Suppressor macrophage (primary cell): ENCODE data around the gene YIPF5.

Experiments used
- DNase-seq, 4 experiments: peaks; one replicate each; pipeline ENCODE4 v3.0.0-alpha.2; 2020 to 2022
- total RNA-seq, 17 experiments: gene quantifications; one replicate each; lab custom pipeline; 2026; ENCODE audit warnings: mixed read lengths in 6 of 17, inconsistent platforms in 3 of 17; lab: John Stamatoyannopoulos, UW

The YIPF5 gene
- 46.2 to 110 (median 72.6) reads per million in 17 experiments for total RNA-seq

DNA sequence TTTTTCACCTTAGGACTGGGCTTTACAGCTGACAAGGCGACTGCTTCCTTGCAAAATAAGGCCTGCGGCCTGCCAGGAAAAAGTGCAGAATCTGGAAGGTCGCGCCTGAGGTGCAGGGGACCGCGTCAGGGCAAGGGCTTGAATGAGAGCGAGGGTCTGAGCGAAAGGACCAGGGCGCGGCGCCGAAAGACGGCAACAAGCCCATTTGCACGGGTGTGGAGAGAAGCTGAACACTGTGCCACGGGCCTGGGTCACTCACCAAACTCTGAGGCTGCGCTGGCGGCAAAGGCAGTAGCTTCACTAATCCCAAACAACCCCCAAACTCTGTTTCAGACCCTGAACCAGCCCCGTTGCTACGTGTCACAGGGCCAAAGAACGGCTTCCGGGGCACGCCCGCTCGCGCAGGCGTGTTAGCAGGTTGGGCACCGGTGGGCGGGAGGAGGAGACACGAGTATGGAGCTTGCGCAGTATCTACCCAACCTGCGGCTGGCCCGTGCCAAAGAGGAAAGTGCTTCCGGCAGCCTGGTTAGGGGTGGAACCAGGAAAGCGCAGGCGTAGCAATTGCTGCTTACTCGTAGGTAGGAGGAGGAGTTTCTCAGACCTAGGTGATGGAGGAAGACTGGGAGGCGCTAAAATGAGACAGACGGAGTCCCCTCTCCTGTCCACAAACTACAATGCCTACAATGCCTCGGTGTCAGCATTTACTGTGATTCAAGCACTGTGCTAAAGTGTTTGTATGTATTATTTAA is at the start of gene YIPF5, which contains the start of gene KCTD16:
YIPF5 (minus strand) TSS at position 384 of the 749 bp plus-strand sequence. CDS start 704 bp downstream, outside the sequence.
KCTD16 (plus strand) TSS at position 598 of the 749 bp plus-strand sequence.
- DNase-seq, result peak; percentile 95 to 98 (median 98)

DNA sequence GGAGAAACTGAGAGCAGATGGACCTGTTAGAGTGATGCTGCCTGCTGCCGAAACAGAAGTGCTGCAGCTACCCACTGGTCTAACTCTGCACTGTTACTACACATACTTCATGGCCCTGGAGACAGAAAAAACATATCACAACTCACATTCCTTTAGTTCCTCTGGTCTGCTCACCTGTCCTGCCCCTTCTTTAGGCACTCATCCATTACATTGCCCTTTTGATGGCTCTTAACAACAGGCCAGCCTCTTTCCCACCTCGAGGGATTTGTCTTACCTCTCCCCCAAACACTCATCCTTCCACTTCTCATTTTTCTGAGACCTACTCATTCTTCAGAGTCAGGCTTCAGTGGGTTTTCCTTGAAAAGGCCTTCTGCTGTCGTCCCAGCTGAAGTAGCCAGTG is 49.4 kb upstream of the YIPF5 start:
- DNase-seq, result no peak

DNA sequence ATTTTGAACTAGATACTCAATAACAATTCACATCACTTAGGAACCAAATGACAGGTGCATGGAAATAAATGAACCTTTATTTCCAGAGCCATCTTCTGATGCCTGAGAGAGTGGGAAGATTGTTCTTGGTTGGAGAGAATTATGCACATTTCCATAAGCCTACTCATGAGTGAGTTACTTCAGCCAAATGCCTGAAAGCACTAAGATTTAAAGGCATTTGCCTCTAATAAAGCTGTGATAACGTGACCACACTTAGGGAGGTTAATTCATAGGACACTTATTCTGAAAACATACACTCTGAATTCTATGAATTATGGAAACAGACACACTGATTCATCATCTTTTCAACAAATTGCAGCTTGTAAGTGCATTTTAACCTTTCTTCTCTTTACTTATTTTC is 40.2 kb upstream of the YIPF5 start:
- no peak for DNase-seq

DNA sequence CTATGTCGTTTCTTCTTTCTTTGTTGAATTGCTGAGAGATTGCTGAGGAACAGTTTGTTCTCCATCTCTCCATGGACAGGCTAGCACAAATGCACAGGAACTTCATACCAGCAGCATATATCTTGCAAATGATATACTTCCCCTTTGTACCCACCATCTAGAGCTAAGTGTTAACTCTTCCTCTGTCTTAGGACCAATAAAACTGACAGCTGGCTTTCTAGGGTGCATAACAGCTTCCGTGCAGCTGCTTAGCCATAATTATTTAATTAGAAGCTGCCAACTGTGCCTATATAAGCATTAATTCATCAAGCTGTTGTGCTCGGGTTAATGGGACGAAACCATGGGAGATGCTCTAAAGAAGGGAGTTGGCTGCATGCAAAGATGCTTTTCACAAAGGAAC is 38.9 kb upstream of the YIPF5 start:
- no peak for DNase-seq

DNA sequence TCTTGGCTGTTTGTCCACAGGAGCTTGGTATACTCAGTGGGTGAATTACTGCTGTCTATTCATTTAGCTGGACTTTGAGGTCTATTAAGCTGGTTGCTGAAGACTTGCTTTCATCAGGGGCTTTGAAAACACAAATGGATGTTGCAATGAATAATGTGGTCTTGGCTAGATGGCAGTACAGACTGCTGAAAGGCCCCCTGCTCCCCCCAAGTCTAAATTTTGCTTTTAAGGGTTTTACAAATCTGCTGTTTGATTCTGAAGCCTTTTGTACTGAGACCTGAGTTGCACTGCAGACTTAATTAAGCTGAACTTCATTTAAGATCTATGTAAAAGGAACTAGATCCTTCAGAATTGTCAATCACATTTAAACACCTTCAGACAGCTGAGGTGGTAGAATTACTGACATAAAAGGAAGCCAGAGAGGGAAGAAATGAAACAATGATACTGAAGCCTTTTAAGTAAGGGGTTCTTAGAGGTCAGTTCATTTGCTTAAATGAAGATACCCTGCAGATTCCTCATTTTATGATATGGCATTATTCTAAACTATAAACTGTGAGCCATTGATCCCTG is 37.5 kb upstream of the YIPF5 start:
- DNase-seq, result no peak

DNA sequence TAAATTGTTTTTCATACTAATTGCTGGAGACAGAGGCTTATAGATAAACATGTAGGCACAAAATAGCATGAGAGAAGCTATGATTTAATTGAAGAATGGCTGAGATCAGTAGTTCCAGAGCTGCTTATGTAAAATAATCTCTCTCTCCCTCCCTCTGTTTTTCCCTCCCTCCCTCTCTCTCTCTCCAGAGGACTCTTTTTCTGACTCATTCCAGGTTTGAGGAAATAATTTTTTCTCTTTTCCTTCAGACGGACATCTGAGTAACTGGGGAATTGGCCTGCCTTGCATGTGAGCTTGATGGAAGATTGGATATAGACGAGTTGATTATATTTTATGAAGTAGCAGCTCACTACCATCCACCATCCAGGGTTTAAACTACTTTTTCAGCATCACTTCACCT is 35.7 kb upstream of the YIPF5 start:
- no peak for DNase-seq

DNA sequence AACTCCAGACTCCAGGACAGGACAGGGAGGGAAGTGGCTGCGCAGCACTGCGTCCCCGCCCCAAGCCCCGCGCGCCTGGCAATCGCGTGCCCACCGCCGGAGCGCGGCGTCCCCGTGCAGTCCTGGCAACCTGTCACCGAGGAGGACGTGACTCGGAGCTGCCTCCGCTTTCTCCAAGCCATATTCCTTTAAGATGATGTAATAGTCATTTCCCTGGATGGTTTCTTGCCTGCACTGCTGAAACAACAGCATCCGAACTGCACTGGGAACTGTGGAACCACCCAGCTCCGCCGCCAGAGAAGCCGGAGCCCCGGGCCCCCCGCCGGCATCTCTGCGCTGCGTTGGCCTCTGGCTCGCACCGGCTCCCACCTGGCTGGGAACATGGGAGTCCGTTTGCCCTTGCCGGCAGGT is 34.7 kb upstream of the YIPF5 start:
- DNase-seq, result no peak

DNA sequence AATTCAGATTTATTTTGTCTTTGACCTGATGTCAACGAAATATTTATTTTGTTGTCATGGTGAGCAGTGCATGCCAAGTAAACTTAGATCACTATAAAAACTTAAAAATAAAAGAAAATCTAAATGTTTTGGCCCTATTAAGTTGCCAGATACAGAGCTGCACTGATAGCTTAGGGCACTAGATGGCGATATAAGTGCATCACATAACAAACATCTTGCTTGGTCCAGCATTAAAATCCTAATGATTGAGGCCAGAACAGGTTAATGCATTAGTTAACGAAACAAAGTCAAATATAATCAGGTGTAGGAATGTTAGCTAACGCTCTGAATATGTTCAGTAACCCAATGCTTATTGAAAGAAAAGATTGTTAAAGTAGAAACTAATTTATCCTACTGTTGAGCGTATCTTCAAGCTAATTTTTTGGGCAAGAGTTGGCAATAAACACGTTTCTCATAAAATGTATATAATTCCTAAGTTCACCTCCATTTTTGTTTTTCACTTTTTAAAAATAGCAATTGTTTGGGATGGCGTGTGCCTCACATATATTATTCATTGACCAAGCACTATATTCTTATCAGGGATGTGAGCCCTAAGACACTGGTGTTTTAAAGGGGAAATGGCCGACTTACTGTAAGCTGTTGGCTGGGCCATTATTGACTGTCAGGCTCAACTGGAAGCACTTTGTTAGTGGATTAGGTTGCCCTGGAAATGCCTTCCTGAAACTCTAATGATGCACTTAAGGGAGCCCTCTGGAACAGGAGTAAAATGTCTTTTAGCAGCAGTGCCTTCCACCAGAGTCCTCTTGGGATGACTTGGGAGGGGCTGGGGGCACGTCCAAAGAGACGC is 33.5 kb upstream of the YIPF5 start:
- peak; percentile 63 to 72 (median 70) for DNase-seq

DNA sequence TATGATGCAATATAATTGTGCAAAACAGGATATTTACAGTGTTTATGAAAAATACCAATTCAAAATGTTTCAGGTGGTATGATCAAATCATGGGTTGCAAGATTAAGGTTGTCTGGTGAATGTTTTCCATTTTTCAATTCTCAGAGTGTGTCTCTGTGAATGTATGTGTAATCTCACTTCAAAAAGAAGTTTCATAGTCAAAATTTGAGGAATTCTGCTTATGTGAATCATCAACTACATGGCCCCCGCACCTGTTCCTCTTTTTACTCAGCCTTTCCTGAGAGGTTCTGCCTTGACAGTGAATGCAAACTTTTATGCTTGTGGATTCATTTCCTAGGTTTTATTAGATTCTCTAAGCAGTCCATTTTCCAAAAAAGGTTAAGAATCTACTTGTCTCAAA is 32.3 kb upstream of the YIPF5 start:
- peak; percentile 26 to 59 (median 44) for DNase-seq

DNA sequence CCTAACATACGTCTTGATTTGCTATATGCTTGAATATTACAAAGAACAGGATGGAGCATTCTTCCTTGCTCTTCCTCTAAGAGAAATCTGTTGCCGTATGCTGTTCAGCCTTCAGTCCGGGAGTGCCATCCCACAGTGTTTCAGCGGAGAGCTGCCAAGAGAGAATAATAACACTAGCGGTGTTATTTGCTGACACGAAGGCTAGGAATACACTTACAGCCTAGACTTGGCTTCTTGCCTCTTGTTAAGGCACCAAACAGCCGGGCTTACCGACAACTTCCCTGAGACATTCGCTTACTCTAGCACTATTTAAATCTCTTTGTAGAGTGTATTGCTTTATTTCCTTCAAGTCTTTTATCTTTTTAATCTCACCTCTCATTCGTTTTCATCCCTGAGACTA is 31.6 kb upstream of the YIPF5 start:
- DNase-seq, result no peak

DNA sequence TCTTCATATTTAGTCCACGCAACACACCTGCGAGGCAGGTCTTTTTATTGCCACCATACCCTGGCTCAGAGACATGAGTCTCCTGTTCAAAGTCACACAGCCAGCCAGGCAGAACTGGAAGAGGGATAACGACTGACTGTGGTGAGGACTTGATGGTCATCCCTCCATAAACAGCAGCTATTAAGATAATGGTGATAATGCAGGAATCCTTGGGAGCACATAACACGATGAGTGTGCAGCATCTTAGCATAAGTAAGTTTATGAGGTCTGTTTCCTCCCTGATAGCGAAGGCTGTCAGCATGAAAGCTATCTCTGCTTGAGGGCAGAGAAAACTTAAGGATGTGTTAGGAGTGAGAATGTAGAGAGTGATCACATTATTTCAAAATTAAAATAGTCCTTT is 31.1 kb upstream of the YIPF5 start:
- no peak for DNase-seq

DNA sequence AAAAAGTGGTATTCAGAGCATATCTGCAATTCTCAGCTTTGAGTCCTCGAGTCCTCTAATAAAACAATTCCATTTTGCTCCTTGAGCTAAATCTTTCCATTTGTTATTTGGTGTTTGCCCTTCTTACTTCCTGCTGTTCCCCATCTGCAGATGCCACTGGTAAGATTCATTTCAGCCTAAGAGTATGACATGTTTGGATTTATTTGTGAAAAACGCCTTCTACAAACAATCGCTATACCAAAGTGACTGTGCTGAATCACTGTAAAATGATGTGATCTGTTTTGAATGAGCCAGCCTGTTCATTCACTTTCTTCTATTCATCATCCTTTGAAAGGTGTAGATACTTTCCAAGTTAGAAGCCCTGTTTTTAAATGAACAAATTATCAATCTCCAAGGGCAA is 27.9 kb upstream of the YIPF5 start:
- no peak for DNase-seq

DNA sequence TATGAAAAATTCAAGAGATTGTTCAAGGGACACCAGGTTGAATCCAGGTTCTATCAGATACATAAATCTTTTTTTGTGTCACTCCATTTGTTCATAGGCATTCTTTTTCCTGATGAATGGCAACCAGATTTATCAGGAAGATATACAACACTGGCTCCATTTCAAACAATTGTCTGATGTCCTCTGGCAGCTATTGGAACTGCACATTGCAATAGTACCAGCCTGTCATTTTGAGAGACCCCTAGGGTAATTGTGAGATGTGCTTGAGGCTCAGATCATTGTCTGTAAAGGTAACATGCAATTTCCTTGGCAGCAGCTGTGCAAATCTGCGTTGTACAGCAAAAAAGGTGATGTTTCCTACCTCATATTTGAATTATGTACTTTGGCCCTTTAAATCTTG is 26.2 kb upstream of the YIPF5 start:
- no peak for DNase-seq

DNA sequence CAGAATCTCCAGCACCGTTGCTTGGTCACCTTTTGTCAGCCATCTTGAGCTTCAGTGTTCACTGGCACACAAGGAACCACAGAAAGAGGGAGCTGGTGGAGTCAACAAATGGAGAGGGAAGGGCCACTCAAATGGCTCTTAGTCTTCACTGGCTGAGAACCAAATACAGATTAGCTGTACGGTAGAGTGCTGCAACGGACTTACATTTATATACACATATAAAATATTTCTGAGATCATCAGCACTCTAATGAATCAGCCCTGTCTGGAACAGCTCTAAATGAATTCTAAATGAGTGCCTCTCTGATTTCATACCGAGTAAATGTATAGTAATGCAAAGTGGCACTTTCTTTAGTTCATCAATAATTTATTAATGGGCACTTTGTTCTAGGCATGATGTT is 25.0 kb upstream of the YIPF5 start:
- DNase-seq, result no peak

DNA sequence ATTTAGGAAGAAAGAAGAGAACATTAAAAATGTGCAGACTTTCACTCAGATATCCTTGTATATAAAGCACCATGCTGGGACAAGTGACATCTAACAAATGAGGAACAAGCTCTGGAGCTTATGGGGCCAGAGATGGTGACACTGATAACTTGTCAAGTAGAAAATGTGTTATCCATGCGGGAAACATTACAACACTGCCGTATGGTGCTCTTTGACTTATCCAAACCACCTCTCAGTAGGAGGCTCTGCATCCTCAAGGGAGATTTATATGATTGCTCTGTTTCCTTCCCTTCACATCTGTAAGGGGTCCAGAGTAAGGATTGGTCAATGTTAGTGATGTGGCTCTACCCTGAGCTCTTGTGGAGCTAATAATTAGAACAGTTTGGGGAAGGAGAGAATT is 23.7 kb upstream of the YIPF5 start:
- DNase-seq, result no peak

DNA sequence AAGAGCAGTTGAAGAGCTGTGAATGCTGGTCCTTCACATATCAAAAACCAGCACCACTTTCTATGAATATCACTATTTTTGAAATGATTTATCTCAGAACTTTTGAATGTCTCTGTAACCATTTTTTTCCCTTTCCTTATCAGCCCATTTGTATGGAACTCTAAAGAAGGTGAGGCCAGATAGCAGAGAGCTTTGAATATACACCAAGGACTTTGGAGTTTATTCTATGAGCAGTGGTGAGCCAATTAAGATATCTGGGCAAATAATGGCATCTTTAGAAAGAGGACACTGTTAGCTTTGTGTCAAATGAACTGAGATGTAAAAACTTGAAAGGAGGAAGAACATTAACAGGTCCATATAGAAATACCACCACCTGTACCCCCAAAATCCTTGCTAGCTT is 22.2 kb upstream of the YIPF5 start:
- no peak for DNase-seq

DNA sequence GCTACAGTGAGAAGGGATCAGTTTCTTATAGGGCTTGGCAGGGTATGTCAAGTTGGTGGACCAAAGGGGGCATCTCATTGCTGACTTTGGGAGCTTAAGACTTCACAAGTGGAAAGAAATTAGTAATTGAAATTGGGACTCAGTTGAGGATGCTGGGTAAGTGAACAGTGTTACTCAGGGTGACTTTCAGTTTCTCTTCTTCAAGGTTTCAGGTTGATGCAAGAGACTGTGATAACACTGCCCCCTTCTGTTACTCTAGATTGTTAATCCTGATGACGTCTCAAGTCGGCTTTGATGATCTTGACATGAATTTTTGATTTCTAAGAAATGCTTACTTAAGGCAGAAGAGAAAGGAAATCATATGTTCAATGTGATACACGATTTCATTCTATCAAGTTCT is 21.5 kb upstream of the YIPF5 start:
- DNase-seq, result peak; percentile 41 to 81 (median 68)

DNA sequence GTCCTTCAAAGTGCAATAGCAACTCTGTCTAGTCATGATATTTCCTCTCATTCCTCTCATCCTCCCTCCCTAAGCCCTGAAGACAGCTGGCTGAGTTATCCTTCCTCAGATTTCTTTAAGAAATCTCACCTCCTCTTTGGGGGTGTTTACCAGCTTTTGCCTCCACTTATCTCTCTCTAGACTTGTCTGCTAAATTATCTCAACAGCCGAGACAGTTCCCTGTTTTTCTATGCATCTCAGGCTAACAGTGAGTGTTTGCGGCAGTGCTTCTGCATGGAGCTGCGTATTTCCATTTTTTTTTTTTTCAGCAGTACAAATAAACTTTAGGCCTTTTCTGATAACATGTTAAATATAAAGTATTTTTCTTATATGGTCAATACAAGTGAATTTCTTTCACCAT is 21.1 kb upstream of the YIPF5 start:
- DNase-seq, result no peak

DNA sequence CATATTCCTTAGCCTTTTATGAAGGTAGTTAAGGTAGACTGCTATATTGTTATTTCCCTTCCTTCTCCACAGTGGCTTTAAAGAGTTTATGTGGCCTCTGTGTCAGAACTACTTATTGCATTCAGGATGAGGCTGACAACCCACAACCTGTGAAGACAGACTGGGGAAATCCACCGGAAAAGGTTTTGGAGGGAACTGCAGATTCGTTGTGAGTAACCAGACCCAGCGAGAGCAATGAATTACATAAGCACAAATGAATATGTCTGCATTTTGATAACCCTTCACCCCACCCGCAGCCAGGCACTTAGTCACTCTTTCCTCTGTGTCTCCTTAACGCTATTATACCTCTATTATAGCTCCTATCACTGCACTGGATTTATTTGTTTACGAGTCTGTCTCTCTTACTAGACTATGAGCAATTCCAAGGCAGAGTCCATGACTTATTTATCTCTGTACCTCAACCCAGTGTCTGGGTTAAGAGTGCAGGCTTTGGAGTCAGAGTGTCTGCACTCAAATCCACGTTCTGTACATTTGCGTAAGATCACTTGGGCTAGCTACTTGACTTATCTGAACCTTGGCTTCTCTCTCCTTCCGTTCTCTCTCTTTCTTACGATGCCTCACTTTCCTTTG is 19.5 kb upstream of the YIPF5 start:
- DNase-seq, result peak; percentile 57 to 82 (median 74)

DNA sequence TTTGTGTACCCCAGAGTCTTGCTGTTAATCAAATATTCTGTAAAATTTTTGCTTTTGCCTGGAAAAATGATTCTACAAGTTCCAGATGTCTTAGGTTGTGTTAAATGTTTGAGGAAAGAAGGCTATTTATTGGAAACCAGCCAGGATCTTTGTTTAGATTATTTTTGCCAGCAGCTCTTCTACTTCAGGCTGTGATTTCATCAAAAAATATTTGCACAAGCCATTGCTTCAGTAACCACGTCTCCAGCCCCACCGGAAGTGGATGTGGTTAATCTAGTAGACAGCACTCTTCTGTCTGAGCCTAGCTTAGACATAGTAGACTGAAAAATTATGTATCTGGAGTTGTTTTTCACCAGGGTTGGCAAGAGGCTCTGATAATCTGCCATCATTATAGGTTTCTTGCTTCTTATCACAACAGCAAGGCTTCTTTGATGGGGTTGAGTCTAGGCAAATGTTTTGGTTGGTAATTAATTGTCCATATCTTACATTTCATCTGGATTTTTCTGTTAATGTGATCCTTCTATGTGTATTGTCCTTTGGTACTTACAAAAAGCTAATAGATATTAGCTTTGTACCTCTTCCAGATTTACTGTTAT is 17.3 kb upstream of the YIPF5 start:
- DNase-seq, result peak; percentile 74 to 86 (median 80)

DNA sequence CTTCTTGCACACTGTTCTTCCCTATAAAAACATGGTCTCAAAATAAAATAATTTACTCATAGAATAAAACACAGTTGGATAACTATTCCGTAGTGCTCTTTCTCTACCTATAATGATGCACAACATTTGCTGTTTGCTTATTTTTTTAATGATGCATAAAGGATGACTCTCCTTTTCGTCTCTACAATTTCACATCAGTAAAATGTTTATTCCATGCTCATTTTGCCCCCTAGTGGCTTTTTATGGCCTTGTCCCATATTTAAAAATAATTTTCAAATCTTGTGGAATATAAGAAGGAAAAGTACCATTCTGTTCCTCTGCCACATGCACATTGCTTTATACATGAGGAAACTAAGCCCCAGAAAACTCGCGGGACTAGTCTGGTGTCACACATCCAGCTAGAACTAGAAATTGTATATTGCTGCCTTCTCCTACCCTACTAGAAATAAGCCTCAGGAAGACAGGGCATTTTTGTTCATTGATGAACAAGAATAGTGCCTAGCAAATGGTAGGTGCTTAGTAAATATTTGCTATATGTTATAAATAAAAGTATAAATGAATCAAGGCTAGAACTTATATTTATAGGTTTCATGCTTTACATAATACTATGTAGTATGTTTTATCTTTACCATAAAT is 12.9 kb upstream of the YIPF5 start:
- DNase-seq, result peak; percentile 37 to 71 (median 47)

DNA sequence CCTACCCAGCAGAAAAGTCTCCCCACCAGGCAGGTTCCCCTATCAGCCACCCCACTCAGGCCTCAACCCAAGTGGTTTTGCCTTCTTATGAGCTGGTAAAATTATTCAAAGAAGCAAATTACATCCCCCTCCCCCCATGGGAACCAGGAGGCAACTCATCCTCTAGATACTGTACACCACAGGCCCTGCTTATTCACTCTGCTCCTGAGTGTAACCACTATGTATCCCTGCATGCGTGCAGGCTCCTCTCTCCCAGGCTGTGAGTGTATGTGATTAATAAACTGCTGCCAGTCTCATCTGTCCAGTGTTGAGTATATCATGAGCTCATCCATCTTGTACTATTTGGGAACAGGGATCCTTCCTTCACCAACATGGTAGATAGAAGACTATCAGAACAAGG is 8.8 kb upstream of the YIPF5 start:
- DNase-seq, result no peak
